Stimulated activated CD8-positive, alpha-beta memory T cell treated with anti-CD3 and anti-CD28 coated beads, Interleukin-7, amount 100 ng/mL, for 4 hours (primary cell): ENCODE results near the gene GATA1.

Experiments
- DNase-seq, 2 donors: peaks; one replicate each; pipeline ENCODE4 v3.0.0-alpha.2; 2020; ENCODE audit warnings: low read depth in 2 of 2

The GATA1 gene

DNA sequence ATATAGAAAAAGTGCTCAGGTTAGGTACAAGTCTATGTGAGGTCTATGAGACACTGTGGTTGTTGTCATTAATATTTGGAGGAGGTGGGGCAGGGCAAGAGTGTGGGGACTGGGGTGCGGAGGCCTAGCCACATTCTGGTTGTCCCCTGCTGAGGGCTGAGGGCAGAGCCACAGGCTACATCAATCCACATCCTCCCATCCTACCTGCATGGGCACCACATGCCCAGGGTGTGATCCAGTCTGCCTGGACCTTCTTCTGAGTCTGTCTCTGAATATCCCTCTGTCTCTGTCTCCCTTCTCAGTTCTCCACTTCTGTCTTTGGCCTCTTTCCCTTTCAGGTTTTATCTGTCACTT, 1.2 kb upstream of the GATA1 start:
- DNase-seq = no peak

DNA sequence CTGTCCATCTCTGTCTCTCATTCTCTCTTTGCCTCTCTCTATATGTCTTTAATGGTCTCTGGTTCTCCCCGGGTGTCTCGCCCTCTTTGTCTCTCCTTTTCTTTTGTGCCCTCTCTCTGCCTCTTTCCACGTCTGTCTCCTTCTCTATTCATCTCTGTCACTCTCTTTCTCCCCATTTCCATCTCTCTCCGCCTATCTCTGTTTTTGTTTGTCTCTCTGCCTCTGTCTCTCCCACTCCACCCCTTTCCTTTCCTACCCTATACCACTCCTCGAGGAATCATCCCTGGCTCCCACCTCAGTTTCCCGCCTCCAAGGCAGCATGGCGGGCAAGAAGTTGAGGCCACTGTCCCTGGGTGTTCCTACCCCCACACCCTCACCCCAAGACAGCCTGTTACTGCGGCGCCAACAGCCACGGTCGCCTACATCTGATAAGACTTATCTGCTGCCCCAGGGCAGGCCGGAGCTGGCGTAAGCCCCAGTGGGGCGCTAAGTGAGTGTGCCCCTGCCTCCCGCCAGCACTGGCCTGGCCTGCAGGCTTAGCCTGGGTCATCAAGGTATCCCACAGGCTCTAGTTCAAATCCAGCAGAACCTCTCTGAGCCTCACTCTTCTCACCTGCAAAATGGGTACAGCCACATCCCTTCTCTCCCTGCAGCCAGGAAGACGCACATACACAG, 713 bp upstream of the GATA1 start:
- DNase-seq = no peak

DNA sequence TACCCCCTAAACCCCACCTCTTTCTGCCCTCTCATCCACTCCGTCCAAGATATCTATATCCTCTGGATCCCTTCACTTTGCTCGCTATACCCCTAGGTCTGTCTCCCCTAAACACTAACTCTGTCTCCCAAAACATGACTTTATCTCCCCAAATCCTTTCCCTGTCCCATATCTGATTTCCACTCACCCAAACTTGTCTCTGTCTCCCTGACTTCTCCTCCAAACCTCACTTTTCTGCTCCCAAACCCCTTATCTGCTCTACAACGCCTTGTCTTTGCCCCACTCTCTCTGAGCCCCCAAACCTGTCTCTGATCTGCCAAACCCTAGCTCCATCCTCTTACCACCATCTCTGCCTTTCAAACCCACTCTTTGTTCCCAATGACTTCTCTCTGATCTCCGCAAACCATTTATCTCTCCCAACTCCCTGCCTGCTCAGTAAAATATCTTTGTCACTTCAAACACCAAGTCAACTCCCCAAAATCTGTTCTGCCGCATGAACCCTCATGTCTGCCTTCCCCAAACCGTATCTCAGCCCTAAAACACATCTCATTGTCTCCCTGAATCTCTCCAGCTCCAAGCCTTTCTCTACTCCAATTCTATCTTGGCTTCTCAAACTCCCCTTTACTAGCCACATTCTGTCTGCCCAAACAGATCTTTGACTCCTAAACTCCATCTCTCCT, 575 bp downstream of the GATA1 start:
- no peak for DNase-seq

DNA sequence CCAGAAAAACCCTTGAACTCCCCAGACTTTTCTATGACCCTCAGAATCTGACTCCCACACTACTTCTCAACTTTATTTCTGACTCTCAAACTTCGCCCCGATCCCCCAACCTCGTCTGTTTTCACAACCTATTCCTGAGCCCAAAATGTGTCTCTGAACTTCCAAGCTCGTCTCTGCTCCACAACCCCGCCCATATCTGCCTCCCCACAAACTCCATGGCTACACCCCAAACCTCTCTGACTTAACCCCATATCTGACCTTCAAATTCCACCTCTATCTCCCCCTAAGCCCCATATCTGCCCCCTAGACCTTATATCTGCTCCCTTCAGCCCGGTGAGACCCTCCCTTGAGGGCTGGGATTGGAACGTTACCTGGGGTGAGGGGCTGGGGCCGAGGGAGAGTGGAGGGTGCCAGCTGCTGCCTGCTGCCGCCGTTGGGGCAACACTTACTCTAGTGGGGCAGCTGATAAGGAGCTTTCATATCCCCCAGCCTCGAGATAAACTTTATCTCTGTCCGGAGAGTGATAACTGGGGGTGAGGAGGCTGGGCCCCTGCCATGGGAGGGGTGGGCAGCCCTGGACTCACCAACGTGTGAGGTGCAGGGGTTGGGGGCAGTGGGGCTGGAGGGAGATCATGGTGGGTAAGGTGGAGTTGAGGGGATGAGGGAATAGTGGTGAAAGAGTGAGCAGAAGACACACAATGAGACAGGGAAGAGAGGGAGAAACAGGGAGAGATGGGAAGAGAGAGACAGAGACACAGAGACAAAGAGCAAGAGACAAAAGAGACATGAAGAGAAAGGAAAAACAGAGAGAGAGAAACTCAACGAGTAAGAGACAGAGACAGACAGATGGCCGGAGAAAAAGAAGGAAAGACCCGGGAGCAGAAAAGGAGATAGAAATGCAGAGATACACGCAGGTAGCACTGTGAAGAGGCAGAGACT, 1.4 kb downstream of the GATA1 start:
- no peak for DNase-seq

DNA sequence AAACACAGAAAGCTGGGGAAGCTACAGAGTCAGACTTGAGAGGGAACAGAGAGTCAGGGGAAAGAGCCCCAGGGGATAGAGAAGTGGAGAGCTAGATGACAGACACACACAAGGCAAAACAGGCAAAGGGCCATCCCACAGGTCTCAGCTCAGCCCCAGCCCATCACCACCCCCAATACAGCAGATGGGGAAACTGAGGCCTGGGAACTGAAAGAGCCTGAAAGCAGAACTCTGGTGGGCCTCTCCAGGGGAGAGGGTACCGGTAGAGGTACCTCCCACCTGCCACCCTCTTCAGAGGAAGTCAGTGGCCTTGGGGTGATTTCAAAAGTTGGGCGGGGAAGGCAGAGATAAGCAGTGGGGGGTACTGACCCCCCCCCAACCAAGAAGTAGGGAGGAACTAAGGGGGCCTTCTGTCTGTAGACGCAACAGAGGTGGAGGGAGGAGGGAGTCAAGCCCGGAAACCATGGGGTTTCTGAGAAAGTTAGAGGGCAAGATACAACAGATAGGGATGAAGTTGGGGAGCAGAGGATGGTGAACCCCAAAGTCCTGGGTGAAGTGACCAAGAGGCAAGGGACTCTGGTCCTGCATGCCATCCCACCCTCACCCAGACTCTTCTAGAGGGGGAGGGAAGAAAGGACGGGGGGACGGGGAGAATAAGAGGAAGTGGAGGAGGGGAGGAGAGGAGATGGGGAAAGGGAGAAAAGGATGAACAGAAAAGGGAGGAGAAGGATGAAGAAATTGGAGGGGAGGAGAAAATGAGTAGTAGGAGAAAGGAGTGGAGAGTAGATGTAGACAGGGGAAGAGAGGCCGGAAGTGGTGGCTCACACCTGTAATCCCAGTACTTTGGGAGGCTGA, 3.2 kb downstream of the GATA1 start:
- no peak for DNase-seq

DNA sequence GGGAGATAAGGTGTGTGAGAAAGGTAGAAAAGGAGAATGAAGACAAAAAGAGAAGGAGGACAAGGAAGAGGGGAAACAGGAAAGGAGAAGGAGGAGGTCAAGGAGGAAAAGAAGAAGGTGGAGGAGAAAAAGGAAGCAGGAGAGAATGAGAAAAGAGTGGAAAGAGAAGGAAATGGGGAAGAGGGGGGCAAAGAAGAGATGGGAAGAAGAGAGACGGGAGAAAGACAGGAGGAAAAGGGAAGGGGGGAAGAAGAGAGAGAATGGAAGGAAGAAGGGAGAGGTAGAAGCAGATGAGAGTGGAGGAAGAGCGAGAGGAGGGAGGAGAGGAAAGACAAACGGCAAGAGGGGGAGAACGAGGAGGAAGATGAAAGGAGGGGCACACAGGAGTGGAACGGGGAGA, 4.1 kb downstream of the GATA1 start:
- no peak for DNase-seq

DNA sequence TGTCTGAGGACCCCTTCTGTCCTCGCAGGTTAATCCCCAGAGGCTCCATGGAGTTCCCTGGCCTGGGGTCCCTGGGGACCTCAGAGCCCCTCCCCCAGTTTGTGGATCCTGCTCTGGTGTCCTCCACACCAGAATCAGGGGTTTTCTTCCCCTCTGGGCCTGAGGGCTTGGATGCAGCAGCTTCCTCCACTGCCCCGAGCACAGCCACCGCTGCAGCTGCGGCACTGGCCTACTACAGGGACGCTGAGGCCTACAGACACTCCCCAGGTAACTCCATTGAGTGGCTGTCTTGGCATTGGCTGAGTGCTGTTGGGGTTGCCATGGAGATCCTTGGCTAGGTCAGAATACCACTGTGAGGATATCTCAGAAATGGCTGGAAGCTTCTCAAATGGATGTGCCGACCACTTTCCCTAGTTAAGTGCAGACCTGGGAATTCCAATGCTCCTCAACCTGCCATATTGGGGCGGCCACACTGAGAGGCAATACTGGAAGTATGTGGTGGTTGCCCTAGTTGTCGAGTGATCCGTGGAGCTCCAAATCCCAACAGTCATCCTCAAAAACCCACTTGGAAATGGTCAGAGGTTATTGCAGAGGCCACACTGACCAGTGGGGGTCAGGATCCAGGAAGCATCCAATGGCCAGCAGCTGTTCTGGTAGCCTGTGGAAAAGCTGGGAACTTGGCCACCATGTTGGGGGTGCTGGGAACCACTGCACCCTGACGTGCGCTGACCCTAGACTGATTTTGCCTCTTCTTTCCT, 4.9 kb downstream of the GATA1 start:
- no peak for DNase-seq

DNA sequence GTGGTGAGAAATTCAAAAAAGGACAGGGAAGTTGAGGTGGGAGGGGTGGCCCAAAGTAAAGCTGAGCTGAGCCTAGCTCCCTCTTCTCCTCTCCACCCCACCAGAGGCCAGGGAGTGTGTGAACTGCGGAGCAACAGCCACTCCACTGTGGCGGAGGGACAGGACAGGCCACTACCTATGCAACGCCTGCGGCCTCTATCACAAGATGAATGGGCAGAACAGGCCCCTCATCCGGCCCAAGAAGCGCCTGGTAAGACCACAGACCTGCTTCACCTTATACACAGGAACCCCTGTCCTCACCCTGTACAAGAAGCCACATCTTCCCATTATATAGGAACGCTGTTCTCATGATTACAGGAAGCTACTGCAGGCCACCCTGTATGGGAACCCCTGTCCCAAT, 5.8 kb downstream of the GATA1 start:
- no peak for DNase-seq

DNA sequence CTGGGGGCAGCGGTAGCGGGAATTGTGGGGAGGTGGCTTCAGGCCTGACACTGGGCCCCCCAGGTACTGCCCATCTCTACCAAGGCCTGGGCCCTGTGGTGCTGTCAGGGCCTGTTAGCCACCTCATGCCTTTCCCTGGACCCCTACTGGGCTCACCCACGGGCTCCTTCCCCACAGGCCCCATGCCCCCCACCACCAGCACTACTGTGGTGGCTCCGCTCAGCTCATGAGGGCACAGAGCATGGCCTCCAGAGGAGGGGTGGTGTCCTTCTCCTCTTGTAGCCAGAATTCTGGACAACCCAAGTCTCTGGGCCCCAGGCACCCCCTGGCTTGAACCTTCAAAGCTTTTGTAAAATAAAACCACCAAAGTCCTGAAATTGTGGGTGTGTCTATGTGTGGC, 7.5 kb downstream of the GATA1 start:
- DNase-seq = no peak

DNA sequence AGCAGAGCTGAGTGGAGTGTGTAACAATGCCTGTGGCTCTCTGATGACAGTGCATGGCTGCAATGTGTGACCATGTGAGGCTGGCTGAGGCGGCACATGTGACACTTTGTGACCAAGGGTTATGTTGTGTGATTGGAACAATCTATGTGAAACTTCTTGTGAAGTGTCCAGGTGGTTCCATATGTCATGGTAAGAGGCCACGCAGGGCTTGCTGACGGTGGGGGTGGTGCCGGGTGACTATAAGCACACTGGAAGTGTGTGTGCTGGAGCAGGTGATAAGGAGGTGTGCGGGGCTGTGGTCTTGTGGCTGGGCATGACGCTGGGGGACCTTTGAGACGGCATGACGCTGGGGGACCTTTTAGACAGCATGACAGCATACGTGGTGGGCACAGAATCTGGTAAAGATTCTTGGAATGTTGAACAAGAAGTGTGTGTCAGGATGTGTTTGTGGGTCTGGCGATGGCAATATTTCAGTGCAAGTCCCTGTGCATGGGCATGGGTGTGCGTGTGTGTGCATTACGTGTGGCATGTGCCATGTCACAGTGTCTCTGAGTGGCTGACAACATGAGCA, 8.0 kb downstream of the GATA1 start:
- no peak for DNase-seq

DNA sequence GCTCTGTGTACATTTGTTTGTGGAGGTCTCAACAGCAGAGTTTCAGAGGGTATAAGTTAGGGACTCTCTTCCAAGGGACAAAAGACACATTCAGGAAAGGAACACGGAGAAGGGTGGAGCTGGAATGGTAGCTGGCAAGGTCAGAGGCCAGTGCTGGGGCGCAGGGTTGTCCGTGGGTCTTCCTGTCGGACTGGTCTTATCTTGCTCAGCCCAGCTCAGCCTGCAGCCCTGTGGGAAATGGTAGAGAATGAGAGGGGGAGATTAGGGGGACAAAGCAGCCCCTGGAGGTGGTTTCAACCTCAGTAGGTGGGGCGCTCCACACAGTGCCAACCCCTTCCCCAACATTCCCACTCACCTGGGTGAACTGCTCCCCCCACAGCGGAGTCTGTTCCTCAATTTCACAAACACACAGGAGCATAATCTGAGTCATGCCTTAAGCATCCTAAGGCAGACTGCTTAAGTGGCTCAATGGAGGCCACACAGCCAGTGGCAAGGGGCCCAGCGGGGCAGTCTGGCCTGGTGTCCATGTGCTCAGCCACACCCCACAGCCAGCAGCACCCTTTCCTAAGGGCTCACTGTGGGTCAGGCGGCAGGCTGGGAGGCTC, 8.6 kb downstream of the GATA1 start:
- DNase-seq = no peak

DNA sequence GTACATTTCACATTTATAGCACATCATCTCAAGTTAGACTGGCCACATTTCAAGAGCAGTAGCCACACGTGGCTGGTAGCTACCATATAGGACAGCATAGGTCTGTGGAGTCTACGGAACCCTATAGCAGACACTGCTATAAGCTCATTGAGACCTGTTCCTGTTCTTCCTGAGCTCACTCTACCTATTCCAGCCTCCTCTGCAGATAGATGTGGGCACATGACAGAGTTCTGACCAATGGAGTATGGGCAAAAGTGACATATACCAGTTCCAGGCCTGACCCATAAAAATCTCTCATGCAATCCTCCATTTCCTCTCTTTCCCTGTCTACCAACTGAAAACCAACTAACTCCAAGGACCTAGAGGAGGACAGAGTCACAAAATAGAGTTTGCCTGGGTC, 11.9 kb downstream of the GATA1 start:
- no peak for DNase-seq

DNA sequence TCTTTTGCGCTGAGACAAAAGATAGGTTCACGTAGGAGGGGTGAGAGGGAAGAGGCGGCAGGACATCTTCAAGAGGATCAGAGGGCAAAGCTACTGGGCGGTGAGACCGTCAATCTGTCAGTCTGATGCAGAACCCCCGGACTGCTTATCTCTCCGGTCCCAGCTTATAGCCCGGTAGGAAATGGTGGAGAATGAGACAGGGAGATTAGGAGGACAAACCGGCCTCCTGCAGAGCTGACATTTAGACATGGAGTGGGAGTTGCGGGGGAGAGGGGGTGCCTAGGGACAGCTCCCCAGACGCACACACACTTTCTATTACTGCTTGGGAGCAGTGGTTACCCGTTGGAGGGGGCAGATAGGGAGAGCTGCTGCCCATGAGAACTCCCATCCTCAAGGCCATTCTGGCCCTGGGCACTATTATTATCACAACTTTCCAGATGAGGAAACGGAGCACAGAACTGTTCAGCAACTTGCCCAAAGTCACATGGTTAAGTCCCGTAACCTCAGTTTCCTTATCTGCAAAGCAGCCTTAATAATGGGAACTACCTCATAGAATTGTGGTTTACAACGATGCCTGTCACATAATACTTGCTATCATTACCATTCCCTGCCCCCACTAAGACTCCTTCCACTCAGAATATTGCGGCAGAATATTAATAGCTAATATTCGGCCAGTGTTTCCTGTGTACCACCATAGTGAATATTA, 14.3 kb downstream of the GATA1 start:
- DNase-seq = no peak

DNA sequence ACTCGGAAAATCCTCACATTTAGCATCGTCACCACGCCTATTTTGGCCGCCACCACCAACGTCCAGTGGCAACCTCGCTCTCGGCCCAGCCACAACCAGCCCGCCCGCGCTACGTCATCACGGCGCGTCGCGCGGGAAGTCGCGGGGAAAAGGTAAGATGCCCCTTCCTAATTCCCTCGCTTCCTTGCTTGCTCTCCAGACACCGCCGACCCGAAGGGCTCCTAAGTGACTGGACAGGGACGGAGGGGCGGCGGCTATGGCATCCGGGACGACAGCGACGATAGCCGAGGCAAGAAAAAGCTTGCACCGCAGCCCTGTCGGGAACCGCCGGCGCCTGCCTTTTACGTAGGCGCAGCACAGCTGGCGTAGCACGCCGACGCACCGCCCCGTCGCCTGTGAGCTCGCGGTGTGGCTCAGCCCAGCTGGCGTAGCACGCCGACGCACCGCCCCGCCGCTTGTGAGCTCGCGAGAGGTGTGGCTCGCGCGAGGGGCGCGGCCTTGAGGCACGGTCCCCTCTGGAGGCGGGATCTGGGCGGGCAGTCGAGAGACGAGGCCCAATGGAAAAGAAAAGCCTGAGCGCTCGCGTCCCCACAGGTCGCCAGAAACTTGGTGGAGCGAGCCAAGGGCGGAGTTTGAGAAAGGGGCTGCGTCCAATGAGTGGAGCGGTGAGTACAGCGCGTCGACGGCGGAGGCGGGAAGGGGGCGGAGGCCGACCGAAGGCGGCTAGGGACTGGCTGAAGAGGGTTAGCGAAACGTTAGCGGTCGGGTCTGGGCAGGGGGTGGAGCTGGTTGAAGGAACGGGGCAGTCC, 15.1 kb downstream of the GATA1 start, which contains the start of gene HDAC6:
Gene HDAC6 (plus strand): TSS at position 788 of the 809 bp plus-strand sequence. CDS start 626 bp downstream, outside the sequence.
- DNase-seq = peak; percentile 91 to 94

DNA sequence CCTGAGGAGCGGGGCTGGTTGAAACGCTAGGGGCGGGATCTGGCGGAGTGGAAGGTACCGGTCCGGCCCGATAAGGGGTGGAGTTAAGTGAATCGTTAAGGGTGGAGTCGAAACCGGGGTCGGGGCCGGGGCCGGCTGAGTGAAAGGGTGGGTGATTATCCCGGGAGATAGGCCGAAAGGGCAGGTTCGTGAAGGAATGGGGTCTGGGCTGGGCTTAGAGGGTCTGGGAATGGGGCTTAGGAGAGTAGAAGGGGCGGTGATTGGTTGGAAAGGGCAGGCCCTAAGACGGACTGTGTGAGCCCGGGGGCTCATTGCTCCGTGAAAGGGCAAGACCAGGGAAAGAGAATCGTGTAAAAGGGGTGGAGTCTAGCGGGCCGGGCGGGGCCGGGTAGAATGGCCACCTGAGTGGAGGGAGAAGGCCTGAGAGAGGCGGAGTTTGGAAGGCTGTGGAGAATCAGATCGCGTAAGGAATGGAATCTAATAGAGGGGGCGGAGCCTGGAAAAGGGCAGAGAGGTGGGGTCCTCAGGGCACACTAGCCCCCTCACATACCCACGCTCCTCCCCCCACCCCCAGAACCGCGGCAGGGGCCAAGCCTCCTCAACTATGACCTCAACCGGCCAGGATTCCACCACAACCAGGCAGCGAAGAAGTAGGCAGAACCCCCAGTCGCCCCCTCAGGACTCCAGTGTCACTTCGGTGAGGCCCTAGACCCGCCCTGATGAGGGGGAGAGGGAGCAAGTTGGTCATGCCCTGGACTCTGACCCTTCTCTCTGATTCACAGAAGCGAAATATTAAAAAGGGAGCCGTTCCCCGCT, 15.9 kb downstream of the GATA1 start:
- DNase-seq = peak; percentile 22 to 31

DNA sequence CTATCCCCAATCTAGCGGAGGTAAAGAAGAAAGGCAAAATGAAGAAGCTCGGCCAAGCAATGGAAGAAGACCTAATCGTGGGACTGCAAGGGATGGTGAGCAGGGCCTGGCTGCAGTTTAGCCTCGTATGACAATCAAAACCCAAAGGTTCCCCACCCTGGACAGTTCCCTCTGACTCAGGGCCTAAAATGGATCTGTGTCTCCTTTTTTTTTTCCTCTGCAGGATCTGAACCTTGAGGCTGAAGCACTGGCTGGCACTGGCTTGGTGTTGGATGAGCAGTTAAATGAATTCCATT, 16.5 kb downstream of the GATA1 start:
- no peak for DNase-seq

DNA sequence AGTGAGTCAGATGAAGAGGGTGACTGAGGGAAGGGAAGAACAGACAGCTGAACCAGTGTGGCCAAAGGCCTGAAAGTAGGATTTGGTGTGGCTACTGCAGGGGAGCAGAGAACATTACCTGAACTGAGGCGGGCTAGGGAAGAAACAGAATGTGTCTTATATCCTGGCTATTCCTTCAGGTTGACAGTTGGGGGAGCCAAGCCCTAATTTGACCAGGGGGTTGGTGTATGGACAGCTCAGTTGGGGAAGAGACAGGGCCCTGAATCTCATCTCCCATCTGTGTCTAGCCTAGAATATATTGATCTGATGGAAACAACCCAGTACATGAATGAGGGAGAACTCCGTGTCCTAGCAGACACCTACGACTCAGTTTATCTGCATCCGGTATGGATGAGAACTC, 19.7 kb downstream of the GATA1 start:
- DNase-seq = no peak

DNA sequence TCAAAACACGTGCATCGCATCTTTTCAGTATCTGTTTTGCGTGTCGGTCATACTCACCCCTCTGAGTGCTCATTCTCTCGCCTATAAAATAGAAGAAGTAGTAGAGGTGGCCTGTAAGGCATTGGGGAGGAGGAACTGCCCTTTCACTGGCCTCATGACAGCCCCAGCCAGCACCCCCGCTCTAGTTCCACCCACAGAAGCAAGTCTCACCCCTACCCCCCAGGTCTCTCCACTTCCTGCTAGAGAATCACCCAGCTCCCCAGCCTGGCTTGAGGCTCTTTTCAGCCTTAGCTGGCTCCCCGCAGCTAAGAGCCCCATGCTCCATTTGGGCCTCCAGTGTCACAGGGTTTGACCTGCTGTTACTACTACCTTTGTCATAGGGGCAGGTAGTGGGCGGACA, 27.3 kb downstream of the GATA1 start:
- DNase-seq = no peak
